NCI-H82 (cell line): ENCODE results near the gene FOXL1.

Experiments
- DNase-seq: peaks from one replicate; lab custom pipeline; 2025; lab: John Stamatoyannopoulos, UW

FOXL1 gene

DNA sequence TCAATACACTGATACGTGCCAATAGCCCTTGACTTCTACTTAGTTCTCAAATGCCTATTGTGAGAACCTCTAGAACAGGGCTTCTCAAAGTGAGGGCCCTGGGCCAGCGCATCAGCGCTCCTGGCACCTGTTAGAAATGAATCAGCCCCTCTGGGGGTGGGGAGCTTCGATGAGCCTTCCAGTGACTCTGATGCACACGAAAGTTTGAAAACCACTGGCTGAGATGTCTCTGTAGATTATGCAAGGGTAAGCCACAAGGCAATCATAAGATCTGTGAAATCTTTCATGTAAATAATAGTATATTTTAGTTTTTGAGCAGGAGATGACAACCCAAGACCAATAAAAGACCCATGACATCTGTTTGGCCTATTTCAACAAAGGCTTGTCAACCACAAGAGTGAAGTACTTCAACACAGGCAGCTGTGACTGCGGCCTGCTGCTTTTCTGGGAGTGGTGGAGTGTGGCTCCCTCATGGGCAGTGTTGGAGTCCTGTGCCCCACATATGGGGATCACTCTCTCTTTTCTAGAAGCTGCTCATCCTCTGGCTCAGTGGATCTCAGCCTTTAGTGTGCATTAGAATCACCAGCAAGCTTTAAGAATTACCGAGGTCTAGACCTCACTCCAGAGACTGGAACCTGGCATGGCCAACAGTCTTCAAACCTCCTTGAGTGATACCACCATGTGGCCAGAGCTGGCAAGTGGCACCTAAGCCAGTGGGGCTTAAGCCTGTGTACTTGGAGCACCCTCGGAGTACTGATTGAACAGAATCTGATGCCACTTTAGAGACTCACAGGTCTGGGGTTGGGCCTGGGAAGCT is 29.1 kb upstream of the FOXL1 start:
- DNase-seq, result no peak

DNA sequence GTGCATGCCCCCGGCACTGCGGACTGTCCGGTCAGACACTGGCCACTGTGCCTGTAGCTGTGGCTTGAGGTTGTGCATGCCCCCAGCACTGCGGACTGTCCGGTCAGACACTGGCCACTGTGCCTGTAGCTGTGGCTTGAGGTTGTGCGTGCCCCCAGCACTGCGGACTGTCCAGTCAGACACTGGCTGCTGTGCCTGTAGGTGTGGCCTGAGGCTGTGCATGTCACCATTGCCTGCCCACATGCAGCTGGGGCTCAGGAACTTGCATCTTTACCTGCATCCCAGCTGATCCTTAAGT is 28.5 kb upstream of the FOXL1 start:
- DNase-seq, result no peak

DNA sequence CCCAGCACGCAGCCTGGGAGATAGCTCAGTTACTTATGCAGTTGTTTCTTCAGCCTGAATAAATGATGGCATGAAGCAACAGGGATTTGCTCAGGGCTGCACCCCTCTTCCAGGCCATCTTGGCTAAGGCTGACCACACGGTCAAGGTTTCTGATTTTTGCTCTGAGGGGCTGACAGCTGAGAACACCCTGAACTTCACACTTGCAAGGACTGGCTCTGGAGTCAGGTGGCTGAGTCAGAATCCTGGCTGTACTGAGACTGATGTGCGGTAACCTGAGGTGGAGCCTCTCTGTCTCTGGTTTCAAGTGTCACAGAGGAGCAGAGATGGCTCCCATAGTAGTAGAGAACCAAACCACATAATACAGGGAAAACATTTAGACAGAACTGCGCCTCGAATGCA is 28.1 kb upstream of the FOXL1 start:
- no peak for DNase-seq

DNA sequence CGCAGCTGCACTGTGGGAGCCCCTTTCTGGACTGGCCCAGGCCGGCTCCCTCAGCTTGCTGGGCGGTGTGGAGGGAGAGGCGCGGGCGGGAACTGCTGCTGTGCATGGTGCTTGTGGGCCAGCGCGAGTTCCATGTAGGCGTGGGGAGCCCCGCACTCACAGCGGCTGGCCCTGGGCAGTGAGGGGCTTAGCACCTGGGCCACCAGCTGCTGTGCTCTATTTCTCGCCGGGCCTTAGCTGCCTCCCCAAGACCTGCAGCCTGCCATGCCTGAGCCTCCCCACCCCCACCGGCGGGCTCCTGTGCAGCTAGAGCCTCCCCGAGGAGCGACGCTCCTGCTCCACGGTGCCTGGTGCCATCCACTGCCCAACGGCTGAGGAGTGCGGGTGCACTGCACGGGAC is 25.0 kb upstream of the FOXL1 start:
- no peak for DNase-seq

DNA sequence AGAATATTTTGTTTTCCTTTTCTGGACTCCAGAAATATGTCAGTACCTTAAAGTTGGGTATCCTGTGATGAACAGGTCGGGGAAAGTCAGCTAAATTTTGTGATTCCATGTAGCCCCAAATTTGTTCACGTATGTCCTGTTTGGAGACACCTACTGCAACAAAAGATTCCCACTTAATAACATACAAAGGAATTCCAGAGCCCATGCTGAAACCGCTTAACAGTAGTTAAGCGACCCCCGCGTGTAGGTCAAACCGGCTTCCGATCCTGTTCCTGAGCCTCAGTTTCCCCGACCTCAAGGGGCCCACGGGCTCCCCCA is 23.8 kb upstream of the FOXL1 start:
- peak; percentile 54 for DNase-seq

DNA sequence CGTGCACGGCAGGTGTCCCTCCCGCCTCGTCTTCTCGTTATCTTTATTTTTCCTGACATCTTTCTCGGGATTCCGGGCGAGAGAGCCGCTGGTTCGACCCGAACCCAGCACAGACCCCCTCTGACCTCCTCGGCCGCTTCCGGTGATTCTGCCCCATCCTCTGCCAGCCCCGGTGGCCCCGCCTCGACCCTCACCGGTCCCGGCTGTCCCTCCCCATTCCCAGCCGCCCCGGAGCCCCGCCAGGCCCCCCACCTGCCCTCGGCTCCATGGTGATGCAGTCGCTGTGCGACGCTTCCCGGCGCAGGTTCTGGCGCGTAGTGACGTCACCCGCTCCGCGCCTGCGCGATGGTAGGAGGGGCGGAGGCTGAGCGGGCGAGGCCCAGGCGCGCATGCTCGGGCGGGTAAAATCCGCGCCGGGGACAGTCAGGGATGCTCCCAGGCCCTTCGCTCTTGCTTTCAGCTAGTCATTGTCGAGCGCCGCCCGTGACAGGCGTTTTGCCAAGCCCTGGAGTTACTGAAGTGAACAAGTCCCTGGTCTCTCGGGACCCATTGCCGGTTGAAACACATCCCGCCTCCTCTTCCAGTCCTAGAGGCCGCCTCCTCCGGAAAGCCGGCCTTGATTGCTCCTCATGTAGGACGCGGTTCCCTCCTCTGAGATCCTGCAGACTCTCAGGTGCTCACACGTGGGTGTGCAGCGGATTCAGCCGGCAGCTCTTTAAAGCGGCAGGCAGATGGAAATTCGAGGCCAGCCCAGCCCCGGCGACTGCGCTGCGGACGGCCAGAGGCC is 23.2 kb upstream of the FOXL1 start, which contains the start of gene MTHFSD:
MTHFSD (minus strand) TSS at position 319 of the 787 bp plus-strand sequence; CDS start at position 268, 51 bp downstream.
- DNase-seq, result peak; percentile 92

DNA sequence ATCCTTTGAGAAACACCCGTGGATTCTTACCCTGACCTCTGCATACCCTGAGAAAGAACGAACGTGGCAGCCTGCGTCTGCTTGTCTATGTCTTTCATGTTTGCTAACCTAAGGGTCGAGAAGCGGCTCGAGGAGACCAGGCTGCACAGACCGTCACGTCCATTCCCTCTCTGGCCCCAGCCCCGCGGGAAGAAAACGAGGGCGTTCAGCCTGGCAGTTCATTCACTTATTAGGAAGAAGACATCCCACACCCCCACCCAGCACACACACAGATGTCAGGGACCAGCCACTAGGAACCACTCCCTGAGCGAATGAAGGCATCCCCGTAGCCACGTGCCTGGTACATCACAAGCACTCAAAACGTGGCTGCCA is 22.7 kb upstream of the FOXL1 start:
- no peak for DNase-seq

DNA sequence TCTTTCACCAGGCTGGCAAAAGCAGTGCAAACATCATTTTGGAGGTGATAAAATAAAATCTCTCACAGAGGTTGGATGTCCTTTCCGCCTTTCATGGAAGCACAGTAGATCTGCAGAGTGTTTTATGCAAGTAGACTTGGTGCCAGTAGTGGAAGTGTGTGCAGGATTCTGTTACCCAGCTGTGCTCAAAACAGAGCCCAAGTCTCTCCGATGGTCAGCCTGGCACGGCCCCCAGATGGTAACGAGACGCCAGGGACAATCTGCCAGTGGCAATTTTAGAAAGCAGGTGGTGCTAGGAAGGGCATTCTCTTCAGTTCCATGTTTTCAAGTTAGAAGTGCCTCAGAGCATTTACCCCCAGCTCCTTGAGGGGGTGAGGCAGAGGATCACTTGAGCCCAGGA is 21.8 kb upstream of the FOXL1 start:
- no peak for DNase-seq

DNA sequence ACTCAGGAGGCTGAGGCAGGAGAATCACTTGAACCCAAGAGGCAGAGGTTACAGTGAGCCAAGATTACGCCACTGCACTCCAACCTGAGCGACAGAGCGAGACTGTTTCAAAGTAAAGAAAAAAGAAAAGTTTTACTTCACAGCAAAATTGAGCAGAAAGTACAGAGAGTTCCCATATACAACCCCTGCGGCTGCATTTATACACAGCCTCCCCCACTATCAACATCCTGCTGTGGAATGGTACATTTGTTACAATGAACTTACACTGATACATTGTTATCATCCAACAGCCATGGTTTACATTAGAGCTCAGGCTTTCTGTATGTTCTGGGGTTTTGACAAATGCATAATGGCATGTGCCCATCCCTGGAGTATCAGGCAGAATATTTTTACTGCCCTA is 20.8 kb upstream of the FOXL1 start:
- no peak for DNase-seq

DNA sequence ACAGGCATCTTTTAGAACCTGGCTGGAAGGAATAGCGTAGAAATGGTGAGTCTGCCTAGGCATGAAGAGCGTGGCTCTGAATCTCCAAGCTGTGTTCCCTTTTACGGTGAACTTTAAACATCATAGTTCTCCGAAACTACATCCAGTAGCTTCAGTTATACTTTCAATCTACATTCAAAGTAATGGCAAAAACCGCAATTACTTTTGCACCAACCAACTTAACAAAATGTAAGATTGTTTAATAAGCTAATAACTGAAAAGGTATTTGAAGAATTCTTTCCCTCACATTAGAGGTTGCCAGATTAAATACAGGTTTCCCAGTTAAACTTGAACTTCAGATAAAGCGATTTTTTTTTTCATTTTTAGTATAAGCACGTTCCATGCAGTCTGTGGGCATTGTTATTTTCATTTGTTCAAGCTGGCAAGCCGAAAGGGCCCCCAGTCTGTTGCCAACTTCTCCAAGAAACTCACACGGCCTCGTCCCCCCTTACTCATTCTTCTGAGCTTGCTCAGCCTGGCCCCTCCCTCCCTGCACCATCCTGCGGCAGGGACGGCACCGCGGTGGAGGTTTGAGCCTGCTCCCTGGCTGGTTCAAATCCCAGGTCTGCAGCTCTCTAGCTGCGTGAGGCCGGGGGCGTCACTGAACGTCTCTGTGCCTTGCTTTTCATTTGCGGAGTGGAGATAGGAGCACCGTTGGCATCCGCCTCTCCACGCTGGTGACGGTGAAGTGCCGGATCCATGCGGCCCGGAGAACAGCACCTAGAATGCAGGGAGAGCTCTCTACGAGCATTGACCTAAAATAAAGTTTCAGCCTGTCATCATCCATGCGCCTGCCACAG is 19.8 kb upstream of the FOXL1 start:
- DNase-seq, result no peak

DNA sequence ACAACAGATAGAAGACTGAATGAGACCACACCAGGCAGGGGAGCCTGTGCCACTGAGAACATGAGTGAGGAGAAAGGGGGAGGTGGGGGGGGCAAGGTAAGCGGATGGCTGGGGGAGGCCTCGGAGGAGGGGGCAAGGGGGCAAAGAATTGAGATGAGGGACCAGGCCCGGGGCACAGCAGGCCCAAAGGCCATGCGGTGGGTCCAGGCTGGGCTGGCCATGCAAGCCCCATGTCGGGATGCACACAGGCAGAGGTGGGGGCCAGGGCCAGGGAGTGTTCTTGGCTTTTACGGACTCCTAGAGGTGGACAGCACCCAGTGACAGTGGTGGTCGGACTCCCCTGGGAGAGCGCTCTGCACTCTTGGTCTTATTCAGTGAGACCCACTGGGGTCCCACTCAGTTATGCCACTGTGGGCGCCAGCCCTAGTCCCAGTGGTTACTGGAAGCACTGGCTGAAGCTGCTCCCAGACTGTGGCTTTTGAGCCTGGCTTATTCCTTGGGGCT is 18.5 kb upstream of the FOXL1 start:
- DNase-seq, result no peak

DNA sequence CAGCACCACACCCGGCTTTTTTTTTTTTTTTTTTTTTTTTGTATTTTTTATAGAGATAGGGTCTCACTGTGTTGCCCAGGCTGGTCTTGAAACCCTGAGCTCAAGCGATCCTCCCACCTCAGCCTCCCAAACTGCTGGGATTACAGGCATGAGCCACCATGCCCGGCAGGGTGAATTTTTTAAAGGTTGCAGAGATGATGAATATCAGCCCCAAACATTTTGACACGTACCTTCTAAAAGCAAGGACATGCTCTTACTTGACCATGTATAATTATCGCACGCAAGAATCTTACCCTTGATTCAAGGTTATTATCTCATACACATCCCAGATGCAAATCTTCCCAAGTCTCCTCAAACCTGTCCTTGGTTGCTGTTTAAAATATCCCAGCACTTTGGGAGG is 16.0 kb upstream of the FOXL1 start:
- no peak for DNase-seq

DNA sequence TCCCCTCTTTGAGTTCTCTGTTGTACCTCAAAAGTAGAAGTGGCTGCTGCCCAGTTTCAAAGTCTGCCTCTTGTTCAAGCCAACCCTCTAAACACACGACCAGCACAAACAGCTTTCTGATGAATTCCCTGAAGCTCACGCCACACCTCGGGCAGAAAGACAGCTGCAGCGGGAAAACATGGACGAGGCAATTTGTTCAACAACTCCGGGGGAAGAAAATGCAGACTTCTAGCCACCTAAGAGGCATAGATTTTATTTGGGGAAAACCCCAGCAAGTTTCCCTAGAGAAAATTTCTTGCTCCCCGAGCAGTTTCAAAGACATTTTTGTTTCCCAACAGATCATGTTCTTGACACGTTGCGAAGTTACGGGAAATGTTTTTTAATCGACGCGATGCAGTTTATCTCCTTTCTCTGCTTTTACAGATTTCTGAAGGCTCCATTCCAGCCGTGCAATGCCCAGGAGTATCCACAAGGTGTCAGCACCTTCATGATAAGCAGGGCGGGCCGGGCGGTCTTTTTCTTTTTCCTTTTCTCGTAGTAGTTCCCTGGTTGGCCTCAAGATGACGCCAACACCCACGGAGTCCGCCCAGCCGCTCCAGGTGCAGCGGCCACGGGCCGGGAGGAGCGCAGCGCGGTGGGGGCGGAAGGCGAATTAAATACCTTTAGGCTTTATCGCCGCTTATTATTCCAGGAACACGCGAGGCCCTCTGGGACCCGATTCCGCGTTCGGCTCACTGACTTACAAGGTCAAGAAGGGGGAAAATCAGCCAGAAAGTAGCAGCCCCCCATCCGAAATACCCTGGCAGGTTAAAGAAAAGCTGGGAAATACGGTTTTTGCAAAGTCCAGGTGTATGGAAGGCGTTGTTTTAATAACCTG is 14.6 kb upstream of the FOXL1 start:
- peak; percentile 92 for DNase-seq

DNA sequence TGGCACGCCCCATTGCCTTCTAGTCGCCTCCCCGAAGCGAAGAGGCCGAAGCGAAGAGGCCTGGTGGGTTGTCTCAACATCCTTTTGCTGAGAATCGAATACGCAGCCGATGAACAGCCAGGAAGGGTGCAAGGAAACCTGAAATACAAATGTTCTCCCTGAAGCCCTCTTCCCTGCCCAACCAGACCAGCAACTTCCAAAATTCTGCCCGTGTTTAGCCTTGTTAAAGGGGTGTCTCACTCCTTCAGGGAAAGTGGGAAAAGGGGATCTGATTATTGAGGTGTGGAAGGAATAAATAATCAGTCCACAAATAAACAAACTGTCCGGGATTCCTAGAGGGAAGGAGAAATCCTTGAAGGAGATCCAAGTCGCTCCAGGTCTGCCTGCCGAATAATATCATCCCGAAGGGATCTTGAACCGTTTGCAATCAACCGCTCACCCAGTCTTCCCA is 13.1 kb upstream of the FOXL1 start:
- no peak for DNase-seq

DNA sequence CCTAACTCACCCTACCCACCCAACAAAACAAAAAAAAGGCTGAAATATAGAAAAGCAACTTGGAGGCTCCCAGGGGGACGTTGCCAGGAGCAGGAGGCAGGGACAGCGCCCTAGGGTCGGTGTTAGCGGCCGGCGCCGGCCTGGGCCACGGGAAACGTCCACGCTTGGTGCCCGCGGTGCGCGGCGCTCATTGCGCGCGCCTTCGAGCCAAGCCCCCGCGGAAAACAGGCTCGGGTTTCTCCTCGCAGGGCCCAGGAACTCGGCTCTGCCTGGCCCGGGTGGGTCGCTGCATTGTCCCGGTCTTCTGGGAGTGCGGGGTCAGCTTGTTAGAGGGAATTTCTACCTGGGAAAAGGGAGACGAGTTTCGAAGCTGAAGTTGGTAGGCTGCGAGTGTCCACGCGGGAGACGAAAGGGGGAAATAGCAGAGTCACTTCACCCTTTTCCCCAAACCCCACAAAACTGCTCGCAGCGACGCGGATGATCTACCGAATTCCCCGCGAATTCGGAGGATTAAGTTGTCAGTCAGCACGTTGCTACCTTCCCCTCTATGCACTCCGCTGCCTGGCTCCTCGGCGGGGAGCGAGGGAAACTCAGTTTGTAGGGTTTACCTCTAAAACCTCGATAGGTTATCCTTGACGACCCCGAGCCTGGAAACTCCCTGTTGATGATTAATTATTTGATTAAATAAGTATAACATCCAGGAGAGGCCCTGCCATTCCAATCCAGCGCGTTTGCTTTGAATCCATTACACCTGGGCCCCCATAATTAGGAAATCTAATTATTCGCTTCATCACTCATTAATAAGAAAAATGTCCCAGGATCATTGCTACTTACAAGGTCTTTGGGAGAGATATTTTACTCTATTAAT is 12.5 kb upstream of the FOXL1 start:
- no peak for DNase-seq

DNA sequence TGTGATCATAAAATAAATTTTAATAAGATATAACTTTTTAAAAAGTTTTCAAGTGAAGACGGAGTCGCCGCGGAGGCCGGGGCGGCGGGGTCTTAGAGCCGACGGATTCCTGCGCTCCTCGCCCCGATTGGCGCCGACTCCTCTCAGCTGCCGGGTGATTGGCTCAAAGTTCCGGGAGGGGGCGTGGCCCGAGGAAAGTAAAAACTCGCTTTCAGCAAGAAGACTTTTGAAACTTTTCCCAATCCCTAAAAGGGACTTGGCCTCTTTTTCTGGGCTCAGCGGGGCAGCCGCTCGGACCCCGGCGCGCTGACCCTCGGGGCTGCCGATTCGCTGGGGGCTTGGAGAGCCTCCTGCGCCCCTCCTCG is 11.8 kb upstream of the FOXL1 start, which contains the start of gene FOXC2:
FOXC2 (plus strand) TSS at position 229 of the 365 bp plus-strand sequence. CDS start 507 bp downstream, outside the sequence.
- DNase-seq, result peak; percentile 50

DNA sequence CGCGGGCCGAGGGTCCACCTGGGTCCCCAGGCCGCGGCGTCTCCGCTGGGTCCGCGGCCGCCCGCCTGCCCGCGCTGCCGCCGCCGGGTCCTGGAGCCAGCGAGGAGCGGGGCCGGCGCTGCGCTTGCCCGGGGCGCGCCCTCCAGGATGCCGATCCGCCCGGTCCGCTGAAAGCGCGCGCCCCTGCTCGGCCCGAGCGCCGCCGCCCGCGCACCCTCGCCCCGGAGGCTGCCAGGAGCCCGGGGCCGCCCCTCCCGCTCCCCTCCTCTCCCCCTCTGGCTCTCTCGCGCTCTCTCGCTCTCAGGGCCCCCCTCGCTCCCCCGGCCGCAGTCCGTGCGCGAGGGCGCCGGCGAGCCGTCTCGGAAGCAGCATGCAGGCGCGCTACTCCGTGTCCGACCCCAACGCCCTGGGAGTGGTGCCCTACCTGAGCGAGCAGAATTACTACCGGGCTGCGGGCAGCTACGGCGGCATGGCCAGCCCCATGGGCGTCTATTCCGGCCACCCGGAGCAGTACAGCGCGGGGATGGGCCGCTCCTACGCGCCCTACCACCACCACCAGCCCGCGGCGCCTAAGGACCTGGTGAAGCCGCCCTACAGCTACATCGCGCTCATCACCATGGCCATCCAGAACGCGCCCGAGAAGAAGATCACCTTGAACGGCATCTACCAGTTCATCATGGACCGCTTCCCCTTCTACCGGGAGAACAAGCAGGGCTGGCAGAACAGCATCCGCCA is 11.2 kb upstream of the FOXL1 start:
- DNase-seq, result no peak

DNA sequence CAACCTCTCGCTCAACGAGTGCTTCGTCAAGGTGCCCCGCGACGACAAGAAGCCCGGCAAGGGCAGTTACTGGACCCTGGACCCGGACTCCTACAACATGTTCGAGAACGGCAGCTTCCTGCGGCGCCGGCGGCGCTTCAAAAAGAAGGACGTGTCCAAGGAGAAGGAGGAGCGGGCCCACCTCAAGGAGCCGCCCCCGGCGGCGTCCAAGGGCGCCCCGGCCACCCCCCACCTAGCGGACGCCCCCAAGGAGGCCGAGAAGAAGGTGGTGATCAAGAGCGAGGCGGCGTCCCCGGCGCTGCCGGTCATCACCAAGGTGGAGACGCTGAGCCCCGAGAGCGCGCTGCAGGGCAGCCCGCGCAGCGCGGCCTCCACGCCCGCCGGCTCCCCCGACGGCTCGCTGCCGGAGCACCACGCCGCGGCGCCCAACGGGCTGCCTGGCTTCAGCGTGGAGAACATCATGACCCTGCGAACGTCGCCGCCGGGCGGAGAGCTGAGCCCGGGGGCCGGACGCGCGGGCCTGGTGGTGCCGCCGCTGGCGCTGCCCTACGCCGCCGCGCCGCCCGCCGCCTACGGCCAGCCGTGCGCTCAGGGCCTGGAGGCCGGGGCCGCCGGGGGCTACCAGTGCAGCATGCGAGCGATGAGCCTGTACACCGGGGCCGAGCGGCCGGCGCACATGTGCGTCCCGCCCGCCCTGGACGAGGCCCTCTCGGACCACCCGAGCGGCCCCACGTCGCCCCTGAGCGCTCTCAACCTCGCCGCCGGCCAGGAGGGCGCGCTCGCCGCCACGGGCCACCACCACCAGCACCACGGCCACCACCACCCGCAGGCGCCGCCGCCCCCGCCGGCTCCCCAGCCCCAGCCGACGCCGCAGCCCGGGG is 10.4 kb upstream of the FOXL1 start:
- no peak for DNase-seq
